Measurements from ENCODE around the gene CACYBP.
A peak's percentile ranks its signal among the peaks of the same experiment; 100 is the strongest.

CACYBP gene

GRCh38 chr1:174997041-174997440, 2.7 kb upstream of the CACYBP start:
- H2AFZ ChIP-seq (ENCODE audit: low read depth): no peak overlapping the region
- H3K9ac ChIP-seq: no peak overlapping the region
- H3K36me3 ChIP-seq (ENCODE audit: insufficient read depth): no peaks in the 10 kb centered on the region
- no peaks in the 10 kb centered on the region for H3K27me3 ChIP-seq (ENCODE audit: insufficient read depth, low read depth)
- H4K20me1 ChIP-seq (ENCODE audit: insufficient read depth): peaks cover 4% of the 10 kb centered on the region
- TF ChIP-seq, protein P1, sequence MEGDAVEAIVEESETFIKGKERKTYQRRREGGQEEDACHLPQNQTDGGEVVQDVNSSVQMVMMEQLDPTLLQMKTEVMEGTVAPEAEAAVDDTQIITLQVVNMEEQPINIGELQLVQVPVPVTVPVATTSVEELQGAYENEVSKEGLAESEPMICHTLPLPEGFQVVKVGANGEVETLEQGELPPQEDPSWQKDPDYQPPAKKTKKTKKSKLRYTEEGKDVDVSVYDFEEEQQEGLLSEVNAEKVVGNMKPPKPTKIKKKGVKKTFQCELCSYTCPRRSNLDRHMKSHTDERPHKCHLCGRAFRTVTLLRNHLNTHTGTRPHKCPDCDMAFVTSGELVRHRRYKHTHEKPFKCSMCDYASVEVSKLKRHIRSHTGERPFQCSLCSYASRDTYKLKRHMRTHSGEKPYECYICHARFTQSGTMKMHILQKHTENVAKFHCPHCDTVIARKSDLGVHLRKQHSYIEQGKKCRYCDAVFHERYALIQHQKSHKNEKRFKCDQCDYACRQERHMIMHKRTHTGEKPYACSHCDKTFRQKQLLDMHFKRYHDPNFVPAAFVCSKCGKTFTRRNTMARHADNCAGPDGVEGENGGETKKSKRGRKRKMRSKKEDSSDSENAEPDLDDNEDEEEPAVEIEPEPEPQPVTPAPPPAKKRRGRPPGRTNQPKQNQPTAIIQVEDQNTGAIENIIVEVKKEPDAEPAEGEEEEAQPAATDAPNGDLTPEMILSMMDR (conservative IDR thresholded peaks at IDR 0.05; ENCODE audit: low read depth, low read length): no peak
- H3K4me1 ChIP-seq (ENCODE audit: low read depth, poor library complexity, severe bottlenecking): peaks cover 47% of the 10 kb centered on the region
- H3K4me3 ChIP-seq (IDR thresholded peaks at IDR 0.05; ENCODE audit: insufficient read depth, low read depth, low read length): no peak overlapping the region
- no peak overlapping the region for H3K4me2 ChIP-seq
- peaks cover 21% of the 10 kb centered on the region for H3K79me2 ChIP-seq (ENCODE audit: insufficient read depth, low read depth)
- H3K27ac ChIP-seq: no peak overlapping the region

GRCh38 chr1:174998569-174999215, 1.1 kb upstream of the CACYBP start:
- Histone ChIP-seq H3K79me2 (ENCODE audit: insufficient read depth, low read depth) (peaks cover 38% of the 10 kb centered on the region), H3K4me3 (IDR thresholded peaks at IDR 0.05; ENCODE audit: insufficient read depth, low read depth, low read length) (peak overlapping the region; percentile 98), H3K4me1 (ENCODE audit: low read depth, poor library complexity, severe bottlenecking) (peaks cover 63% of the 10 kb centered on the region), H3K9ac (peak overlapping the region; percentile 97), H3K4me2 (peak overlapping the region; percentile 85), H4K20me1 (ENCODE audit: insufficient read depth) (peaks cover 19% of the 10 kb centered on the region), H3K27me3 (ENCODE audit: insufficient read depth, low read depth) (no peaks in the 10 kb centered on the region), H3K36me3 (ENCODE audit: insufficient read depth) (no peaks in the 10 kb centered on the region), H3K27ac (peak overlapping the region; percentile 97), H2AFZ (ENCODE audit: low read depth) (peak overlapping the region; percentile 72)
- TF ChIP-seq, protein P1 (conservative IDR thresholded peaks at IDR 0.05; ENCODE audit: low read depth, low read length): peak; percentile 97

DNA sequence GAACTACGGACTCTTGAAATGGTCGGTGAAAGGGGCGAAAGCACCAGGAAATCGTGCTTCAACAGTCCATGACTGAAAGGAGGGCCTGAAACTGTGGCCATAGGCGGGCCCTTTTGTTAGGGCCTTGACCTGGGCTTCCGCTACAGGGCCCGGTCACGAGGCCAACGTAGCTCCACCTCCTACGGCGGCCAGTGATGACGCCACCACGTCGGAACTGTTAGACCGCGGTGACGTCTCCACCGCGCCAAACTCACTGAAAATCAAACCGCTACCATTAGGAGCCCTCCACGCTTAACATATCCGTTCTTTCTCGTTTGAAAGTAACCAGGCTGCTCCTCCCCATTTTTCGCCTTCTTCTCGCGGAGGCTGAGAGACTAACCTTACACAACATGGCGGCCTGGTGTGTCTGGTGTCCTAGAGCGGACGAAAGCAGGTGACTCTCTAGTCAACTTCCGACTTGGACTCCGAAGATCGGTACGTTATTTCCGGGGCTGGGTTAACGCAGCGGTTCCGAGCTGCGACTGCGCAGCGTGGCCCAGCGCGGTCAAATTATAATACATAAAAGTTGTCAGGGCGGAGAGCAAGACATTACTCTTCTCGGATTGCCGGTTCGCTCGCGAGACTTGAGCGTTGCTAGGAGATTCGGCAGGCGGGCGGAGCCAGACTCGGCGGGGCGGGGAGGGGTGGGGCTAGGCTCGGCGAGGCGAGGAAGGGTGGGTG, 371 bp upstream of the CACYBP start:
- peaks cover 45% of the 10 kb centered on the region for H3K79me2 ChIP-seq (ENCODE audit: insufficient read depth, low read depth)
- H3K36me3 ChIP-seq (ENCODE audit: insufficient read depth): no peaks in the 10 kb centered on the region

GRCh38 chr1:175000697-175001187, 995 bp downstream of the CACYBP start:
- H3K27ac ChIP-seq: peak overlapping the region; percentile 74
- H2AFZ ChIP-seq (ENCODE audit: low read depth): peak overlapping the region; percentile 56
- peak overlapping the region; percentile 86 for H3K4me2 ChIP-seq
- peaks cover 66% of the 10 kb centered on the region for H3K4me1 ChIP-seq (ENCODE audit: low read depth, poor library complexity, severe bottlenecking)
- H3K27me3 ChIP-seq (ENCODE audit: insufficient read depth, low read depth): no peaks in the 10 kb centered on the region
- H3K36me3 ChIP-seq (ENCODE audit: insufficient read depth): peaks cover 5% of the 10 kb centered on the region; the same call in 1 of the 2 replicates
- H3K9ac ChIP-seq: peak overlapping the region; percentile 97
- H3K4me3 ChIP-seq (IDR thresholded peaks at IDR 0.05; ENCODE audit: insufficient read depth, low read depth, low read length): peak overlapping the region; percentile 90
- H3K79me2 ChIP-seq (ENCODE audit: insufficient read depth, low read depth): peaks cover 58% of the 10 kb centered on the region
- TF ChIP-seq, protein P1 (conservative IDR thresholded peaks at IDR 0.05; ENCODE audit: low read depth, low read length): no peak
- peaks cover 31% of the 10 kb centered on the region for H4K20me1 ChIP-seq (ENCODE audit: insufficient read depth)

More for the DNA sequence above, 371 bp upstream of the CACYBP start:
- Histone ChIP-seq H3K9ac (peak overlapping the region; percentile 97), H3K27ac (peak overlapping the region; percentile 97), H3K27me3 (ENCODE audit: insufficient read depth, low read depth) (no peaks in the 10 kb centered on the region), H4K20me1 (ENCODE audit: insufficient read depth) (peaks cover 26% of the 10 kb centered on the region), H3K4me3 (IDR thresholded peaks at IDR 0.05; ENCODE audit: insufficient read depth, low read depth, low read length) (peak overlapping the region; percentile 98), H3K4me2 (peak overlapping the region; percentile 85), H3K4me1 (ENCODE audit: low read depth, poor library complexity, severe bottlenecking) (peaks cover 70% of the 10 kb centered on the region), H2AFZ (ENCODE audit: low read depth) (peak overlapping the region; percentile 72)
- TF ChIP-seq, protein P1 (conservative IDR thresholded peaks at IDR 0.05; ENCODE audit: low read depth, low read length): no peak
